ENCODE data around the gene YBX3.

YBX3 gene

GRCh38 chr12:10721651-10722501, 1.2 kb downstream of the YBX3 start:
- DNase-seq: peak; percentile 86

- DNase-seq: peak; percentile 5
Observed at GRCh38 chr12:10720974-10721650, 2.0 kb downstream of the YBX3 start.

GRCh38 chr12:10719482-10719881, 3.6 kb downstream of the YBX3 start:
- DNase-seq: no peak

- no peak for DNase-seq
Observed at GRCh38 chr12:10718279-10718821, 4.8 kb downstream of the YBX3 start.

GRCh38 chr12:10717410-10717809, 5.7 kb downstream of the YBX3 start:
- DNase-seq: no peak

- no peak for DNase-seq
Observed at GRCh38 chr12:10716704-10717315, 6.3 kb downstream of the YBX3 start.

- no peak for DNase-seq
Observed at GRCh38 chr12:10716277-10716676, 6.8 kb downstream of the YBX3 start.

GRCh38 chr12:10715491-10715890, 7.6 kb downstream of the YBX3 start:
- DNase-seq: peak; percentile 40

GRCh38 chr12:10709808-10710207, 13.3 kb downstream of the YBX3 start:
- DNase-seq: no peak

GRCh38 chr12:10708862-10709261, 14.3 kb downstream of the YBX3 start:
- DNase-seq: no peak

- DNase-seq: no peak
Observed at GRCh38 chr12:10705655-10706054, 17.5 kb downstream of the YBX3 start.

GRCh38 chr12:10701843-10702242, 21.3 kb downstream of the YBX3 start:
- no peak for DNase-seq

- peak; percentile 18 for DNase-seq
Observed at GRCh38 chr12:10701131-10701681, 21.9 kb downstream of the YBX3 start.

GRCh38 chr12:10700581-10700980, 22.5 kb downstream of the YBX3 start:
- no peak for DNase-seq

- DNase-seq: no peak
Observed at GRCh38 chr12:10697862-10698261, 25.3 kb downstream of the YBX3 start.

- DNase-seq: no peak
Observed at GRCh38 chr12:10697156-10697555, 26.0 kb downstream of the YBX3 start.

- no peak for DNase-seq
Observed at GRCh38 chr12:10690906-10691305, 32.2 kb downstream of the YBX3 start.

GRCh38 chr12:10689146-10689545, 34.0 kb downstream of the YBX3 start:
- no peak for DNase-seq

- no peak for DNase-seq
Observed at GRCh38 chr12:10688042-10688441, 35.1 kb downstream of the YBX3 start.

- peak; percentile 82 for DNase-seq
Observed at GRCh38 chr12:10673659-10674384, 49.3 kb downstream of the YBX3 start, which contains the start of gene STYK1. STYK1 (minus strand) TSS chr12:10674052; CDS start chr12:10634618, 39,434 bp downstream.

- peak; percentile 56 for DNase-seq
Observed at GRCh38 chr12:10672231-10672868, 50.8 kb downstream of the YBX3 start.

- no peak for DNase-seq
Observed at GRCh38 chr12:10669533-10669932, 53.6 kb downstream of the YBX3 start.

Measured in CD4-positive, alpha-beta T cell treated with Interleukin-10 for 1 hour (primary cell).